Endothelial cell of umbilical vein (primary cell): ENCODE results near the gene GALNT9.

Experiments used
- CTCF ChIP-seq, 2 donors: IDR thresholded peaks; 1 replicate in 1 of 2; 2 replicates in 1 of 2; pipeline ENCODE4 v1.5.1; 2011; ENCODE audit warnings: low read length in 2 of 2, mild to moderate bottlenecking in 2 of 2, moderate library complexity in 2 of 2, control low read depth in 1 of 2, inconsistent platforms in 1 of 2, low read depth in 1 of 2; ENCODE audit not compliant: insufficient read depth in 1 of 2; ENCODE audit errors: extremely low read depth in 1 of 2
- EZH2 ChIP-seq: IDR thresholded peaks from 2 replicates; pipeline ENCODE4 v1.6.1; 2012; ENCODE audit warnings: borderline replicate concordance, low read depth, mild to moderate bottlenecking, moderate library complexity, low read length, inconsistent platforms; ENCODE audit not compliant: severe bottlenecking
- FOS ChIP-seq: IDR thresholded peaks from 2 replicates; pipeline ENCODE4 v1.6.1; 2011; ENCODE audit warnings: mild to moderate bottlenecking, low read length, moderate library complexity, borderline replicate concordance; ENCODE audit not compliant: insufficient read depth
- MYC ChIP-seq: IDR thresholded peaks from one replicate; pipeline ENCODE4 v1.6.1; 2011; ENCODE audit warnings: mild to moderate bottlenecking, low read depth, low read length
- POLR2A ChIP-seq: IDR thresholded peaks from 2 replicates; pipeline ENCODE4 v1.6.1; 2012; ENCODE audit warnings: low read depth, mild to moderate bottlenecking, control low read depth, low read length
- POLR2AphosphoS5 ChIP-seq: IDR thresholded peaks from 2 replicates; pipeline ENCODE4 v1.6.1; 2012; ENCODE audit warnings: low read depth, mild to moderate bottlenecking, control low read depth, low read length, moderate library complexity; ENCODE audit not compliant: insufficient read depth
- TF ChIP-seq, protein P1 (sequence below): IDR thresholded peaks from 2 replicates; pipeline ENCODE4 v1.6.1; 2011; ENCODE audit not compliant: insufficient read depth, insufficient read length

DNA sequence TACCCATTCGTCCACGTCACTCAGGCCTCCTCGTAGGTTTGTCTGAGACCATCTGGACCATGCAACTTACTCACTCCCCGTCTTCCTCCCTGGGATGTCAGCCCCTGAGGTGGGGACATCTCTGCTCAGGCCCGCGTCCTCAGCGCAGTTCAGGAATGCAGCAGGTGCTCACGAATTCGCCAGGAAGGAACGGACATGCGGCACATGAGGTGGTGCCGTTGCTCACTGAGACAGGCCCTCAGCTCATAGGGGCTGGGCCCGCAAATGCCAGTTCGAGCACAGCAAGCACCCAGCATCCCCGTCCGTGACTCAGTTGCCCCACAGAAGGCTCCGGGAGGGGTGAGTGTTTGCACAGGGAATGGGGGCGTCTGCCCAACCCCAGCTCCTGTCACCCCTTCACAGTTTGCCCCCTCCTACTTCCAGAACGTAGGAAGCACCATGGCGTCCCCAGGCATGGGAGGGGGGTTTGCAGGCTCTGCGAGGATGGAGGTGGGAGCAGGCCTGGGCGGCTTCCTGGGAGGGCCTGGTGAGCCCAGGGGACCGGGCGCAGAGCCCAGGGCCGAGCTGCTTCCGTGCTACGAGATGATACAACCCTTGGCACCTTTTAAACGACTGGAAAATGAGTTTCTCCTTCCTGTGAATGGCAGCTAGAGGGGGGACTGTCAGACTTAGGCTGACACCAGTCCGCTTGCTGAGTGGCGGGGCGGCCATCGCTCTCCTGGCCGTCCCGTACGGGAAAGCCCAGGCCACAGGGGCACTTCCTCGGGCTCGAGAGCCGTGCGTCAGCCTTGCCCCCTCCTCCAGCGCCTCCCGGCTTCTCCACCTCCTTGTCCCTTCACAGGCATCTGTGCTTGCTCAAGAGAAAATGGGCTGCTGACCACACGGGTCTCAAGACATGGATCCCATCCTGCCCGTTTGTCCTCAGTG is 6.9 kb downstream of the GALNT9 start:
- no peak for TF ChIP-seq CTCF (IDR thresholded peaks at IDR 0.05; ENCODE audit: extremely low read depth in 1 of 2, insufficient read depth in 1 of 2, low read depth in 1 of 2, low read length in 2 of 2)
- TF ChIP-seq EZH2 = no peak
- TF ChIP-seq, protein P1, sequence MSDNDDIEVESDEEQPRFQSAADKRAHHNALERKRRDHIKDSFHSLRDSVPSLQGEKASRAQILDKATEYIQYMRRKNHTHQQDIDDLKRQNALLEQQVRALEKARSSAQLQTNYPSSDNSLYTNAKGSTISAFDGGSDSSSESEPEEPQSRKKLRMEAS = no peak
- TF ChIP-seq MYC = no peak
- no peak for TF ChIP-seq POLR2AphosphoS5
- no peak for TF ChIP-seq POLR2A
- no peak for TF ChIP-seq FOS
